Lower leg skin (tissue), 3 donors: ENCODE measurements around the gene RNMT.

Experiments used
- POLR2A ChIP-seq, 2 donors: fragments of 450-650 bp; IDR thresholded peaks; one replicate each; pipeline ENCODE4 v1.6.1; 2016 to 2017; ENCODE audit warnings: antibody characterized with exemption in 2 of 2, mild to moderate bottlenecking in 1 of 2, moderate library complexity in 1 of 2
- TF ChIP-seq, protein P1 (sequence below), 3 donors: fragments of 450-650 bp; IDR thresholded peaks; one replicate each; pipeline ENCODE4 v1.5.1; 2016; ENCODE audit warnings: antibody characterized with exemption in 3 of 3, mild to moderate bottlenecking in 3 of 3, moderate library complexity in 2 of 3

DNA sequence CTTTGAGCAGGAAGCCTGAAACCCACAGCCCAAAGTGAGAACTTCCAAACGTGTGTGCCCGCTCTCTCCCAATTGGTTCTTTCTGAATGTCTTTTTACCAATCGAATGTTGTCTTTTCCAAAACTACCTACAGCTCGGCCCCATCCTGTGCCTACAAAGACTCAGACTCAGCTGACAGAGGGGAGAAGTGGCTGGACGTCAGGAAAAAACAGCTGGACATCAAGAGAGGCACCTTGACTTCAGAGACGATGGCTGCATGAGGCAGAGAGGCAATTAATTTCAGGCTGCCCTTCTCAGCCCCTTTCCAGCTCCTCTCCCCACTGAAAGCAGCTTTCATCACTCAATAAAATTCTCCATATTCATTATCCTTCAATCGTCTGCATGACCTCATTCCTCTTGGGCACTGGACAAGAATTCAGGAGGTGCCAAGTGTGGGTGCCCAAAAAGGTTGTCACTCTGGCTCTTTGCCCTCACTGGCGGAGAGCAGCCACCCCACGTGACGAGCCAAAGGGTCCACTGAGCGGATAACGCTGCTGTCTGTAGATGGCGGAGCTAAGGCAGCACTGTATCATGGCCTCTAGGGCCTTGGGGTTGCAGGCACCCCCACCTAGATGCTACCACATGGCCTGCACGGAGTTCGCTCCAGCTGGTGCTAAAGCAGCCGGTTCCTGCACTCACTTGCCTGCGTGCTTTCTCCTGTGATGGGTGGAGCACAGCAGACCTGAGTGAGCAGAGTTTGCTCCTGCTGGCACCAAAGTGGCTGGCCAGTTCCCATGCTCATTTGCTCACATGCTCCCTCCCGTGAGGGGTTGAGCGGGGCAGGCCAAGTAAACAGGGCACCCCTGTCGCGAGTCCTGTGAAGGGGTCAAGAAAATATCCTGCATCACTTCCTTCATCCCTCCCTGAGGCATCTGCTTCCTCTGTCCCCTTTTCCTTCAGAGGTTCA, 38.0 kb upstream of the RNMT start:
- no peak for TF ChIP-seq POLR2A (IDR thresholded peaks at IDR 0.05)
- TF ChIP-seq, protein P1, sequence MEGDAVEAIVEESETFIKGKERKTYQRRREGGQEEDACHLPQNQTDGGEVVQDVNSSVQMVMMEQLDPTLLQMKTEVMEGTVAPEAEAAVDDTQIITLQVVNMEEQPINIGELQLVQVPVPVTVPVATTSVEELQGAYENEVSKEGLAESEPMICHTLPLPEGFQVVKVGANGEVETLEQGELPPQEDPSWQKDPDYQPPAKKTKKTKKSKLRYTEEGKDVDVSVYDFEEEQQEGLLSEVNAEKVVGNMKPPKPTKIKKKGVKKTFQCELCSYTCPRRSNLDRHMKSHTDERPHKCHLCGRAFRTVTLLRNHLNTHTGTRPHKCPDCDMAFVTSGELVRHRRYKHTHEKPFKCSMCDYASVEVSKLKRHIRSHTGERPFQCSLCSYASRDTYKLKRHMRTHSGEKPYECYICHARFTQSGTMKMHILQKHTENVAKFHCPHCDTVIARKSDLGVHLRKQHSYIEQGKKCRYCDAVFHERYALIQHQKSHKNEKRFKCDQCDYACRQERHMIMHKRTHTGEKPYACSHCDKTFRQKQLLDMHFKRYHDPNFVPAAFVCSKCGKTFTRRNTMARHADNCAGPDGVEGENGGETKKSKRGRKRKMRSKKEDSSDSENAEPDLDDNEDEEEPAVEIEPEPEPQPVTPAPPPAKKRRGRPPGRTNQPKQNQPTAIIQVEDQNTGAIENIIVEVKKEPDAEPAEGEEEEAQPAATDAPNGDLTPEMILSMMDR (IDR thresholded peaks at IDR 0.05): no peak
